ENCODE results near the gene PTPRN2. TPM values are rescaled to one million over a fixed set of nuclear protein-coding genes. Genes with fewer than 3 reads are reported as not detected.

PTPRN2 gene
- total and polyA plus RNA-seq, 2 of the 13 experiments (the other 11 are each of a cell fraction or from before 2014, with no cell fraction given) = 2.5 to 24.2 TPM

- 0 out of 2 replicates have a peak, but pooled peaks have one; percentile 3 for TF ChIP-seq ARID4A (CRISPR knock-in tag; IDR thresholded peaks at IDR 0.05; ENCODE audit: borderline replicate concordance)
- TF ChIP-seq SP5 (CRISPR knock-in tag; IDR thresholded peaks at IDR 0.05; ENCODE audit: borderline replicate concordance, low read depth) = no peak
- TF ChIP-seq LCORL (IDR thresholded peaks at IDR 0.05) = no peak
- no peak for TF ChIP-seq LCORL (CRISPR knock-in tag; IDR thresholded peaks at IDR 0.05)
- TF ChIP-seq CENPX (CRISPR knock-in tag; IDR thresholded peaks at IDR 0.05) = no peak
- TF ChIP-seq ZNF562 (CRISPR knock-in tag; IDR thresholded peaks at IDR 0.05; ENCODE audit: borderline replicate concordance) = no peak
- no peak for TF ChIP-seq ZNF879 (CRISPR knock-in tag; IDR thresholded peaks at IDR 0.05)
- no peak for TF ChIP-seq ZNF264 (CRISPR knock-in tag; IDR thresholded peaks at IDR 0.05)
- TF ChIP-seq ZNF318 (CRISPR knock-in tag; IDR thresholded peaks at IDR 0.05) = 0 out of 2 replicates have a peak, but pooled peaks have one; percentile 39
- TF ChIP-seq NONO (IDR thresholded peaks at IDR 0.05) = 0 out of 2 replicates have a peak, but pooled peaks have one; percentile 45
- no peak for TF ChIP-seq NONO (CRISPR knock-in tag; conservative IDR thresholded peaks at IDR 0.05)
- no peak for TF ChIP-seq NR3C1 (CRISPR knock-in tag; IDR thresholded peaks at IDR 0.05)
- no peak for TF ChIP-seq FOXK2 (IDR thresholded peaks at IDR 0.05)
- no peak for TF ChIP-seq ZNF878 (CRISPR knock-in tag; IDR thresholded peaks at IDR 0.05)
- no peak for TF ChIP-seq YEATS2 (CRISPR knock-in tag; IDR thresholded peaks at IDR 0.05; ENCODE audit: borderline replicate concordance)
- TF ChIP-seq EHMT2 (IDR thresholded peaks at IDR 0.05; ENCODE audit: borderline replicate concordance, low read depth, low read length) = no peak
- no peak for TF ChIP-seq NKX3-1 (CRISPR knock-in tag; IDR thresholded peaks at IDR 0.05)
- no peak for TF ChIP-seq DR1 (CRISPR knock-in tag; IDR thresholded peaks at IDR 0.05)
- no peak for TF ChIP-seq MLLT10 (CRISPR knock-in tag; IDR thresholded peaks at IDR 0.05)
Measured at GRCh38 chr7:157555944-157556641, 1031.5 kb downstream of the PTPRN2 start (continued).
